HG03571 (cell line): Measurements from ENCODE around the gene ENG.
"Not testable (repeated sequence)": the region's sequence is repeated elsewhere in the genome, so short reads cannot be mapped to it uniquely, and the experiment has no call there.

Experiments used
- ATAC-seq: cut with Tn5 transposase; IDR thresholded peaks from one replicate; pipeline ENCODE4 v1.9.1; 2021; ENCODE audit not compliant: unreplicated experiment

ENG gene

GRCh38 chr9:127846443-127847177 lies 7.8 kb downstream of the ENG start:
- ATAC-seq = no peak

GRCh38 chr9:127845619-127846018 lies 8.8 kb downstream of the ENG start:
- ATAC-seq = not testable (repeated sequence)

GRCh38 chr9:127844821-127845359 lies 9.6 kb downstream of the ENG start:
- no peak for ATAC-seq

- ATAC-seq = no peak
Measured at GRCh38 chr9:127841087-127841835, 13.2 kb downstream of the ENG start.

- ATAC-seq = no peak
Measured at GRCh38 chr9:127838375-127839078, 15.9 kb downstream of the ENG start.

GRCh38 chr9:127837346-127837745 lies 17.1 kb downstream of the ENG start:
- no peak for ATAC-seq

- not testable (repeated sequence) for ATAC-seq
Measured at GRCh38 chr9:127836561-127836960, 17.9 kb downstream of the ENG start.

- no peak for ATAC-seq
Measured at GRCh38 chr9:127835991-127836516, 18.4 kb downstream of the ENG start.

GRCh38 chr9:127833555-127833954 lies 20.9 kb downstream of the ENG start:
- ATAC-seq = no peak

GRCh38 chr9:127832248-127832647 lies 22.2 kb downstream of the ENG start:
- no peak for ATAC-seq

GRCh38 chr9:127829205-127829906 lies 25.1 kb downstream of the ENG start:
- no peak for ATAC-seq

- no peak for ATAC-seq
Measured at GRCh38 chr9:127828262-127829031, 26.0 kb downstream of the ENG start.

- no peak for ATAC-seq
Measured at GRCh38 chr9:127826253-127826913, 28.1 kb downstream of the ENG start.

- ATAC-seq = no peak
Measured at GRCh38 chr9:127825319-127826051, 29.0 kb downstream of the ENG start.

GRCh38 chr9:127822108-127822507 lies 32.4 kb downstream of the ENG start:
- no peak for ATAC-seq

- ATAC-seq = no peak
Measured at GRCh38 chr9:127818574-127818973, 35.9 kb downstream of the ENG start.

GRCh38 chr9:127817881-127818434 lies 36.5 kb downstream of the ENG start:
- ATAC-seq = no peak

GRCh38 chr9:127816728-127817127 lies 37.7 kb downstream of the ENG start:
- ATAC-seq = no peak
